ENCODE data around the gene MYDGF.

MYDGF gene

GRCh38 chr19:4687396-4687795, 17.3 kb upstream of the MYDGF start:
- TF ChIP-seq CTCF (IDR thresholded peaks at IDR 0.05; ENCODE audit: low read length) (no peak), EZH2 (optimal IDR thresholded peaks at IDR 0.05; ENCODE audit: low read depth, low read length) (no peak), EZH2phosphoT487 (IDR thresholded peaks at IDR 0.05; ENCODE audit: low read length) (no peak)
- Histone ChIP-seq H3K79me2 (ENCODE audit: low read length) (no peaks in the 10 kb centered on the region), H3K4me3 (ENCODE audit: low read length) (no peak overlapping the region), H3K9me2 (replicated peaks; ENCODE audit: insufficient read depth, low read length) (no peaks in the 10 kb centered on the region), H2AFZ (ENCODE audit: low read length) (no peak overlapping the region), H3F3A (ENCODE audit: insufficient read depth, low read length) (no peaks in the 10 kb centered on the region), H3K9me3 (replicated peaks; ENCODE audit: insufficient read depth, low read length) (no peaks in the 10 kb centered on the region), H4K20me1 (ENCODE audit: insufficient read depth, low read length) (no peaks in the 10 kb centered on the region), H3K4me1 (ENCODE audit: low read length) (no peaks in the 10 kb centered on the region), H3K9ac (ENCODE audit: low read length) (no peak overlapping the region), H3K4me2 (ENCODE audit: low read depth, low read length) (no peak overlapping the region), H3K27ac (ENCODE audit: low read length) (no peak overlapping the region), H3K27me3 (replicated peaks; ENCODE audit: insufficient read depth, low read length) (no peaks in the 10 kb centered on the region), H3K36me3 (replicated peaks; ENCODE audit: insufficient read depth, low read length) (no peaks in the 10 kb centered on the region)
- DNase-seq, result no peak

DNA sequence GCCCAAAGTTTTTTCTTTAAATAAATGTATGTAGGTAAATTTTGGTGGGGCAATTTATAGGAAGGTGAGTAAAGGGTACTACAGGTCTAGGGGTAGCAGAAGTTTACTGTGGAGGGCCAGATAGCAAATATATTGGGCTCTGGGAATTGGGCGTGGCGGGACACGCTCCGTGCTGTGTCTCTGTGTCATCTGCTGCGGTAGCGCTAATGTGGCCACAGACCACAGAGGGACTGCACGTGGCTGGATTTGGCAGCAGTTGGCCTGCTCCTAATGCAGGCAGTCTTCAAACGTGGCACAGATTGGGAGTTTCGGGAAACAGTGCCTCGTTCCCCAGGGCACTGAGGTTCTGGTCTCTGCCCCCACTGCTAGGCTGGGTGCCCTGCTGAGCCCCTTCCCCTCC, 16.6 kb upstream of the MYDGF start:
- H3K9ac ChIP-seq (ENCODE audit: low read length), result no peak overlapping the region
- no peaks in the 10 kb centered on the region for H4K20me1 ChIP-seq (ENCODE audit: insufficient read depth, low read length)
- no peaks in the 10 kb centered on the region for H3F3A ChIP-seq (ENCODE audit: insufficient read depth, low read length)
- H3K4me3 ChIP-seq (ENCODE audit: low read length), result no peak overlapping the region
- H3K36me3 ChIP-seq (replicated peaks; ENCODE audit: insufficient read depth, low read length), result no peaks in the 10 kb centered on the region
- no peaks in the 10 kb centered on the region for H3K79me2 ChIP-seq (ENCODE audit: low read length)
- no peaks in the 10 kb centered on the region for H3K4me1 ChIP-seq (ENCODE audit: low read length)
- no peaks in the 10 kb centered on the region for H3K9me3 ChIP-seq (replicated peaks; ENCODE audit: insufficient read depth, low read length)
- no peak overlapping the region for H3K4me2 ChIP-seq (ENCODE audit: low read depth, low read length)
- H2AFZ ChIP-seq (ENCODE audit: low read length), result no peak overlapping the region
- H3K27ac ChIP-seq (ENCODE audit: low read length), result no peak overlapping the region
- TF ChIP-seq EZH2phosphoT487 (IDR thresholded peaks at IDR 0.05; ENCODE audit: low read length), result no peak
- TF ChIP-seq EZH2 (optimal IDR thresholded peaks at IDR 0.05; ENCODE audit: low read depth, low read length), result no peak
- no peak for TF ChIP-seq CTCF (IDR thresholded peaks at IDR 0.05; ENCODE audit: low read length)
- no peaks in the 10 kb centered on the region for H3K9me2 ChIP-seq (replicated peaks; ENCODE audit: insufficient read depth, low read length)
- no peaks in the 10 kb centered on the region for H3K27me3 ChIP-seq (replicated peaks; ENCODE audit: insufficient read depth, low read length)
- no peak for DNase-seq

- Histone ChIP-seq H3K4me3 (ENCODE audit: low read length) (no peak overlapping the region), H3K27me3 (replicated peaks; ENCODE audit: insufficient read depth, low read length) (no peaks in the 10 kb centered on the region), H3K9ac (ENCODE audit: low read length) (no peak overlapping the region), H2AFZ (ENCODE audit: low read length) (no peak overlapping the region), H3K9me2 (replicated peaks; ENCODE audit: insufficient read depth, low read length) (no peaks in the 10 kb centered on the region), H3K36me3 (replicated peaks; ENCODE audit: insufficient read depth, low read length) (no peaks in the 10 kb centered on the region), H3K79me2 (ENCODE audit: low read length) (no peaks in the 10 kb centered on the region), H3K4me1 (ENCODE audit: low read length) (no peaks in the 10 kb centered on the region), H3K4me2 (ENCODE audit: low read depth, low read length) (no peak overlapping the region), H4K20me1 (ENCODE audit: insufficient read depth, low read length) (no peaks in the 10 kb centered on the region), H3K27ac (ENCODE audit: low read length) (no peak overlapping the region), H3F3A (ENCODE audit: insufficient read depth, low read length) (no peaks in the 10 kb centered on the region), H3K9me3 (replicated peaks; ENCODE audit: insufficient read depth, low read length) (no peaks in the 10 kb centered on the region)
- no peak for DNase-seq
- TF ChIP-seq EZH2phosphoT487 (IDR thresholded peaks at IDR 0.05; ENCODE audit: low read length) (no peak), EZH2 (optimal IDR thresholded peaks at IDR 0.05; ENCODE audit: low read depth, low read length) (no peak), CTCF (IDR thresholded peaks at IDR 0.05; ENCODE audit: low read length) (no peak)
These were observed 14.4 kb upstream of the MYDGF start for GRCh38 chr19:4684312-4685095.

Measured in MM.1S (cell line).